Activated T-helper 2 cell treated with anti-CD3 and anti-CD28 coated beads, Interferon-gamma antibody, Interleukin-2, Interleukin-4, amounts not matched to agents 10 μg/mL and 5 μg/mL and 100 μg/mL, durations not matched to agents 14 hours and 24 hours and 36 hours (primary cell): Measurements from ENCODE around the gene SMPD3. TPM values are rescaled to one million over a fixed set of nuclear protein-coding genes. Genes with fewer than 3 reads are reported as not detected.

Experiments used
- DNase-seq: peaks from one replicate; pipeline ENCODE4 v3.0.0; 2021; ENCODE audit warnings: low spot score
- H3K27ac Mint-ChIP-seq: one replicate; pipeline ENCODE4 v1.8.0; 2021; ENCODE audit warnings: mixed read lengths
- H3K27me3 Mint-ChIP-seq: one replicate; pipeline ENCODE4 v1.8.0; 2021; ENCODE audit warnings: low read depth, mixed read lengths
- H3K36me3 Mint-ChIP-seq: one replicate; pipeline ENCODE4 v1.8.0; 2021; ENCODE audit warnings: low read depth, mixed read lengths
- H3K4me1 Mint-ChIP-seq: one replicate; pipeline ENCODE4 v1.8.0; 2021; ENCODE audit warnings: low read depth, mixed read lengths
- H3K4me3 Mint-ChIP-seq: one replicate; pipeline ENCODE4 v1.8.0; 2021; ENCODE audit warnings: low read depth, mild to moderate bottlenecking, moderate library complexity, mixed read lengths
- H3K9me3 Mint-ChIP-seq: one replicate; pipeline ENCODE4 v1.8.0; 2021; ENCODE audit warnings: mixed read lengths
- intact Hi-C: fragments of 100-400 bp; cut with micrococcal nuclease; formaldehyde crosslinking; loops from one replicate; pipeline ENCODE4 v1.15.1; 2023
- total RNA-seq: library from RNA; stranded (reverse); gene quantifications from 2 replicates; pipeline ENCODE4 v1.2.3, GENCODE V29; 2022

SMPD3 gene
- total RNA-seq, 1 donor from 2014 or later: 0.07 TPM

DNA sequence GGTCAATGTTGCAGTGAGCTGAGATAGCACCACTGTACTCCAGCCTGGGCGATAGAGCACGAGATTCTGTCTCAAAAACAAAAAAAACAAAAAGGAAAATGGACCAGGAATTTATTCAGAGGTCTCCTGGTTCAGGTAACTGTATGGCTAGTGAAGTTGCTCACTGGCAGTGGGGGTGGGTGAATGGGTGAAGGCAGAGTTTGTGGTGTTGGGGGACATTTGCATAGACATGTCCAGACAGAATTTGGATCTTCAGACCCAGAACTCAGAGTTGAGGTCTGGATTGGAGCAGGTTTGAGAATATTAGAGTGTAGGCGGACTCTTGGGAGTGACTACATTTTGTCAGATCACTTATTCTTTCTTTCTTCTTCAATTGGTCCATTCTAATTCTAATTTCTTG lies 55.0 kb downstream of the SMPD3 start:
- intact Hi-C loops: no loop called here
- Mint-ChIP-seq H3K27me3 (peaks cover 41% of the 10 kb centered on the region), H3K9me3 (no peaks in the 10 kb centered on the region), H3K4me3 (no peak overlapping the region), H3K4me1 (peaks cover 4% of the 10 kb centered on the region), H3K36me3 (no peaks in the 10 kb centered on the region), H3K27ac (no peak overlapping the region)
- DNase-seq: no peak

DNA sequence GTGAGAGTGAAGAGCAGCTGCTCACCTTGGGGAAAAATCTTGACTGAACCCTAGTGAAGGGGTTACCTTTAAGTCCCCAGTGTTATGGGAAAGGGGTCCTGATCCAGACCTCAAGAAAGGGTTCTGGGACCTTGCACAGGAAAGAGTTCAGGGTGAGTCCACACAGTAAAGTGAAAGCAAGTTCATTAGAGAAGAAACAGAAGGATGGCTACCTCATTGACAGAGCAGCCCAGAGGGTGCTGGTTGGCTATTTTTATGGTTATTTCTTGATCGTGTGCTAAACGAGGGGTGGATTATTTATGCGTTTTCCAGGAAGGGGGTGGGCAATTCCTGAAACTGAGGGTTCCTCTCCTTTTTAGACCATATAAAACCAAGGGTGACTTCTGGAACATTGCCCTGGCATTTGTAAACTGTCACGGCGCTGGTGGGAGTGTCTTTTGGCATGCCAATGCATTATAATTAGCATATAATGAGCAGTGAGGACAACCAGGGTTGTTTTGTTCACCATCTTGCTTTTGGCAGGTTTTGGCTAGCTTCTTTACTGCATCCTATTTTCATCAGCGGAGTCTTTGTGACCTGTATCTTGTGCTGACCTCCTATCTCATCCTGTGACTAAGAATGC lies 58.4 kb downstream of the SMPD3 start:
- no peaks in the 10 kb centered on the region for H3K9me3 Mint-ChIP-seq
- DNase-seq: no peak

DNA sequence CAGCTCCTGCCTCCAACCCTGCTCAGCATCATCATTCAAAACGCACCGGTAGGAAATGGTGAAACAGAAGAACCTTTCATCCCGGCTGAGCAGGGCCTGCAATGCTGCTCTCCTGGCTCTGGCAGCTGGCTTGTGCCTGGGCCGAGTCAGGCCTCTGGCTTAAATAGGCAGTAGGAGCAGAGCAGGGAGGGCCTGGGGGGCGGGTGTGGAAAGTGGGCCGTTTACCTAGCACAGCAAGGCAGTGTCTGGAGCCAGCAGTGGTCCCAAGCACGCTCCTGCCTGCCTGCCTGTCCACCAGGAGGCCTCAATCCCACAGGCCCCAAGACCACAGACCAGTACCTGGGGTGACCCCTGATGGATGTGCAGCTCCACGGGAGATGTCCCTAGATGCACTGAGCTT lies 59.3 kb downstream of the SMPD3 start:
- H3K4me3 Mint-ChIP-seq: no peak overlapping the region
- no peaks in the 10 kb centered on the region for H3K4me1 Mint-ChIP-seq
- no peak for DNase-seq
- intact Hi-C loops: no loop called here
- H3K27ac Mint-ChIP-seq: no peak overlapping the region
- no peaks in the 10 kb centered on the region for H3K36me3 Mint-ChIP-seq
- peaks cover 32% of the 10 kb centered on the region for H3K27me3 Mint-ChIP-seq
- no peaks in the 10 kb centered on the region for H3K9me3 Mint-ChIP-seq

More for the DNA sequence above, 58.4 kb downstream of the SMPD3 start:
- Mint-ChIP-seq H3K27me3 (peaks cover 31% of the 10 kb centered on the region), H3K36me3 (no peaks in the 10 kb centered on the region), H3K4me1 (no peaks in the 10 kb centered on the region), H3K4me3 (no peak overlapping the region), H3K27ac (no peak overlapping the region)
- intact Hi-C loops: no loop called here

DNA sequence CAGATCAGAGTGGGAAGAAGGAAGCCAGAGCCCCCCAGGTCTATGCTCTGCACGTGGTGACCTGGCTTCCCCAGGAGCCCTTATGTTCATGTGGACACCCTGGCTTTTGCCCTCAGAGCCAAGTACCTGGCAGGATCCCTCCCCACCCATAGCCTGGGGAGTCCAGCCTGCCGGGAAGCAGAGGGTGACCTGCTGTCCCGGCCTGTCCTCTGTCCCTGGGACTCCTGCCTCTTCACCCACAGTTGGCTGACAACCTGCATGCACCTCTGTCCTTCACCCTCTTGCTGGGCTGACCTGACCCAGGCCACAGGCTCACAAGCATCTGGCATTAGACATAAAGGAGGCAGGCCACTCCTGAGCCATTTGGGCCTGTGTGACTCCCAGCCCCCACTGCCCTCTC lies 60.2 kb downstream of the SMPD3 start:
- H3K27me3 Mint-ChIP-seq: peaks cover 31% of the 10 kb centered on the region
- no peak overlapping the region for H3K4me3 Mint-ChIP-seq
- intact Hi-C loops: no loop called here
- H3K27ac Mint-ChIP-seq: no peak overlapping the region
- H3K4me1 Mint-ChIP-seq: peaks cover 4% of the 10 kb centered on the region
- DNase-seq: no peak
- no peaks in the 10 kb centered on the region for H3K9me3 Mint-ChIP-seq
- no peaks in the 10 kb centered on the region for H3K36me3 Mint-ChIP-seq

DNA sequence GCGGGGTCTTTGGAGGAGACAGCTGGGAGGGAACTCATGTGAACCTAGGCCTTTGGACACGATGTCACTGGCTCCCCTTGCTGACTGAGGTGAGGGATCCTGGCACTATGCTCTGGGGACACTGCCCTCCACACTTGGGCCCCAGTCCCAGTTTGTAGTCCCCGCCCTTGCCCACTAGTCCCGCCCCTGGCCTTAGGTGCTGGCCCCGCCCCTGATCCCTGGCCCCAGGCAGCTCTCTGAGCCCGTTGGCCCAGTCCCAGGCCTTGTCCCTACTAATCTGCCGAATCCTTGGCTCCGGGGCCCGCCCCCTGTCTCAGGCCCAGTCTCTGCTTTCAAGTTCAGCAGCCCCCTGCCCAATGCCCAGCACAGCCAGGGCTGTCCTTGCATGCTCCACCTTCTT lies 61.0 kb downstream of the SMPD3 start:
- Mint-ChIP-seq H3K27me3 (peaks cover 33% of the 10 kb centered on the region), H3K9me3 (no peaks in the 10 kb centered on the region), H3K36me3 (no peaks in the 10 kb centered on the region), H3K27ac (no peak overlapping the region), H3K4me1 (peaks cover 5% of the 10 kb centered on the region), H3K4me3 (no peak overlapping the region)
- intact Hi-C loops: no loop called here
- no peak for DNase-seq

DNA sequence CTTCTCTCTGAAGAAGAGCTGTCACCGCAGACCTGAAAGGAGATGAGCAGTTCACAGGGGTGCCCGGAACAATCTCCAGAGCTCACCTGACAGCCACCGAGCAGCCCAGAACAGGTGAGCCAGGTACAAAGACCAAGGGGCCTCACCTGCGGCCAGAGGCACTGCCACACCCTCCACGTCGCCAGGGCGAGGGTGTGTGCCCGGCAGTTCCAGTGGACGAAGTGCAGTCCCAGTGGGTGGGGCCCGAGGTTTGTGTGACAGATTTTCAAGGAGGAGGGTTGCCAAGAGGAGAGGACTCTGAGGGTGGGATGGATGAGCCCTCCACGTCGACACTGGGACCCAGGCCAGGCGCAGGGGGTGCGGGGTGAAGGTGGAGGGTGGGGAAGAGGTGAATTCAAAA lies 61.7 kb downstream of the SMPD3 start:
- peaks cover 33% of the 10 kb centered on the region for H3K27me3 Mint-ChIP-seq
- H3K27ac Mint-ChIP-seq: no peak overlapping the region
- no peak for DNase-seq
- H3K9me3 Mint-ChIP-seq: no peaks in the 10 kb centered on the region
- no peak overlapping the region for H3K4me3 Mint-ChIP-seq
- intact Hi-C loops: no loop called here
- H3K4me1 Mint-ChIP-seq: peaks cover 6% of the 10 kb centered on the region
- no peaks in the 10 kb centered on the region for H3K36me3 Mint-ChIP-seq

DNA sequence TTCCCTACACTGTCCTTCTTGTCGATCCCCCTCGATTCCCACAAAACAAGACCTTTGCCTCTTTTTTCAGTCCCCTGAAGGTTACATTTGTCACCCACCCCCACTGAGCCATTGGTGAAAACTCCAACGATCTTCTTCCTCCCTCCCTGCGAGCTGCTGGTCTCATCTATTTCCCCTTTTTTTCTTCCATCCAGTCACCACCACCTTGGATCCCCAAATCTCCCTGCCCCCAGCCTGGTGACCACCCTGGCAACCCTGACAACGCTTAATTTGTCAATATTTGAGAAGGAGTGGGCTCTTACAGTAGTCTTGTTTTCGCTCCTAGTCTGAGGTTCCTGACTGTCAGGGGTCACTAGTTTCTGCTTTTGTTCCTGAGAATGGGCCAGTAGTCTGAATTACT lies 62.9 kb downstream of the SMPD3 start:
- H3K9me3 Mint-ChIP-seq: no peaks in the 10 kb centered on the region

DNA sequence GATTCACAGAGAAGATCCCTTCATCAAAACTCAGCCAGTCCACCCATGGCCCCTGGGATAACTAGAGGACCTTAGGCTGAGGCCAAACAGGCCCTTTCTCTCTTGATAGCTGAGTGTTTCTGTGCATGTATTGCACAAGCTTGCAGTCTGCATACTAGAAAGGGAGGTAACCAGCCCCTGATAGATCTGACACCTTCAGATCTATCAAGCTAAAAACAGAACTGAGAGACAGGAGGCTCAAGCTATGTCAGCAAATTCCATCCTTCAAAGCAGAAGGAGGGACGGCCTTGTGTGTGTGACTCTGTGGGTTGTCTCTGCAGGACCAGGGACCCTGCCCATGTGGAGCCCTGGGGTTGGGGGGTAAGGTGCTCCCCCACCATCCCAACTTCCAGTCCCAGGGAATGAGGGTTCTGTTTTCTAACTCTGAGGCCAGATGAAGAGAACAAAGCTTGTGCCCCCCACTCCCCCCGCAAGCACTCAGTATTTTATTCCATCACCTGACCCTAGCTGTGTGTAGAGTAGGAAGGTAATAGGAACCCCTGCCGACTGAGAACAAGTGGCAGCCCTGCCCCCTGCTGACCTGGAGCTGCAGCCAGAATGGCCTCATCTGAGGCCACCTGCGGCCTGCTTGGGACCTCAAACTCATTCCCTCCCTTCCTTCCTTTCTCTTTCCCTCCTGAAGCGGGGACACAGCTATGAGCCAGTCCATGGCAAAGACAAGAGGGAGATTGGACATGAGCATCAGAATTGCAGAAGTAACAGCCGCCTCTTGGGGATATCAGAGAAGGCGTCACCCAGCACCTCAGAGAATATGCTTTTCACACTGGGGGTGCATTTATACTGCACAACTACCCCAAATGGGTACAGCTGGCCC lies 63.8 kb downstream of the SMPD3 start:
- H3K4me1 Mint-ChIP-seq: peaks cover 13% of the 10 kb centered on the region
- no peaks in the 10 kb centered on the region for H3K9me3 Mint-ChIP-seq
- H3K4me3 Mint-ChIP-seq: no peak overlapping the region
- peaks cover 22% of the 10 kb centered on the region for H3K27me3 Mint-ChIP-seq
- no peaks in the 10 kb centered on the region for H3K36me3 Mint-ChIP-seq
- no peak for DNase-seq
- intact Hi-C loops: no loop called here
- no peak overlapping the region for H3K27ac Mint-ChIP-seq

More for the DNA sequence above, 62.9 kb downstream of the SMPD3 start:
- H3K4me3 Mint-ChIP-seq: no peak overlapping the region
- no peak for DNase-seq
- peaks cover 25% of the 10 kb centered on the region for H3K27me3 Mint-ChIP-seq
- no peak overlapping the region for H3K27ac Mint-ChIP-seq
- no peaks in the 10 kb centered on the region for H3K36me3 Mint-ChIP-seq
- H3K4me1 Mint-ChIP-seq: peaks cover 9% of the 10 kb centered on the region
- intact Hi-C loops: no loop called here

DNA sequence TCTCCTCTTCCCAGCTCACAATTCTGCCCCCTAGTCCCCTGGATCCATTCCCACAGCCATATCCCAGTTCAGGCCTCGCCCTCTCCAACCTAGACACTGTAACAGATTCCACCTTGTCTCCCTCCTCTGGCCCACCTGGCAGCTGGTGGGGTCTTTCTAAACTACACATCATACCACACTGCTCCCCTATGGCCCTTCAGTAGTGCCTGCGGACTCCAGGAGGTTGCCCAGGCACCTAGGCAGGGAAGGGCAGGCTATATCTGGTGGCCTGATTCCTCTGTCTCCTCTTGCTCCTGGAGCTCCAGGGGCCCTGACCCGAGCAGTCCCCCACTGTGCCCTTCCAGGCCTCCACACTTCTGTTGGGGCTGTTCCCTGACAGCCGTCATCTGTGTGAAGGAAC lies 64.5 kb downstream of the SMPD3 start:
- intact Hi-C loops: no loop called here
- H3K9me3 Mint-ChIP-seq: no peaks in the 10 kb centered on the region
- no peak overlapping the region for H3K4me3 Mint-ChIP-seq
- H3K27ac Mint-ChIP-seq: no peak overlapping the region
- H3K36me3 Mint-ChIP-seq: no peaks in the 10 kb centered on the region
- DNase-seq: no peak
- H3K27me3 Mint-ChIP-seq: peaks cover 27% of the 10 kb centered on the region
- H3K4me1 Mint-ChIP-seq: peaks cover 20% of the 10 kb centered on the region

DNA sequence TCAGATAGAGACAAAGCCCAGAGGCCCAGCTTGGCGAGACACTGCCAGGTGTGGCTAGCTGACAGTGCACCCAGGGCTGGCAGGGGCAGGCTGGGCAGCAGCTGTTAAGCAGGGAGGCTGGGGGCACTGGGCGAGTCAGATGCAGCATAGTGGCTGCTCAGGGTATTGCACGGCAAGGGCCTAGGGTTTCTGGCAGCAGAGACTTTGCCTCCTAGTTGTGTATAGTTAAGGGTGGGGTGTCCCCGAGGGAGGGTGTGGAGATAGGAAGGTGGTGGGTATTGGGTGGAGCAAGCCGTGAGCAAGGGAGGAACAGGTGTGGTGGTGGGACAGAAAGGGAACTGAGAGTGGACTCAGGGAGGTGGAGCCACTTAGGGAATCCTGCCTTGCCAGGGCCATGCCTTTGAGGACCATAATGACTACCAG lies 66.0 kb downstream of the SMPD3 start:
- Mint-ChIP-seq H3K4me3 (no peak overlapping the region), H3K36me3 (no peaks in the 10 kb centered on the region), H3K4me1 (peaks cover 25% of the 10 kb centered on the region), H3K27ac (no peak overlapping the region), H3K9me3 (no peaks in the 10 kb centered on the region), H3K27me3 (peaks cover 30% of the 10 kb centered on the region)
- no peak for DNase-seq
- intact Hi-C loops: no loop called here

DNA sequence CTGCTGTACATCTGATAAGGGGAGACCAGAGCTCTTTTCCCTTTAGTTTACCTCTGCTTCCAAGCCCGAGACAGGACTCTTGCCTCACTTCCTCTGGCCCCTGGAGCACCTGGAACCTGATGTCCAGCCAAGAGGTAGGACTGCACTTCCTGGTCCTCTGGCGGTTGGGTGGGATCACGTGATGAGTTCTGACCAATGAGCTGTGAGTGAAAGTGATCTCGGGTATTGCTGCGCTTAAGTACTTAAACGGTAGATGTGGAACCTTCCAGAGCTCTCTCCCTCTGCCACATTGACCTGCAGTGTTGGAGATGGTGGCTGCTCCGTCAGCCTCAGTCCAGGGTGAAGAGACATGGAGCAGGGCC lies 67.0 kb downstream of the SMPD3 start:
- intact Hi-C loops: no loop called here
- Mint-ChIP-seq H3K9me3 (no peaks in the 10 kb centered on the region), H3K27ac (no peak overlapping the region), H3K36me3 (no peaks in the 10 kb centered on the region), H3K4me3 (no peak overlapping the region), H3K4me1 (peaks cover 25% of the 10 kb centered on the region), H3K27me3 (peaks cover 30% of the 10 kb centered on the region)
- DNase-seq: no peak

DNA sequence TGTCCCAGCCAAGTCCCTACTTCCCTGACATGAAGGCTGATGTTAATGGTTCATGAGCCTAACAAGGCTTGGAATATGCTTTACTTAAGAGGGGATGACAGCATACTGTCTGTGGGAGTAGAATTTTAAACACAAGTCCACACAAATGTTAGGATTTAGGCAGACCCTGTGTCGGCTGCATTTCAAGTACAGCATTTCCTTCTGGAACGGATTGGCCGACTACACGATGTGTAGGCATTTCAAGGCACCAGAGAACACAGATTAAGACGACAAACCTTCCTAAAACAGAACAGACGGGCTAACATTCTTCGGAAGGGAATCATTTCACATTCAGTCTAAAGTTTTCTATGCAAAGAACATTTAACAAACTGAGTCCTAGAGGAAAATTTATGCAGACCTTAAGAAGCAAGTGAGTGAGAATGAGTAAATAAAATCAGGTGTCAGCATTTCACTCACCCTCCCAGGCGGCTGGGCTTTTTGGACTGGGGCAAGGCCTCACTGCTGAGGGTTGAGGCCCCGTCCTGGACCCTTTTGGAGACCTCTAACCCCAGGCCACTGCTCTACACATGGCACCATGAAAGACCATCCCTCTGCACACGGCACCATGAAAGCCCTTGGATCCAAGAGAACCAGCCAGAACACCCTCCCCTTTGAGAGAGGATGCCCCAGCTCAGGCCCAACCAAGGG lies 67.5 kb downstream of the SMPD3 start:
- intact Hi-C loops: no loop called here
- no peak overlapping the region for H3K4me3 Mint-ChIP-seq

DNA sequence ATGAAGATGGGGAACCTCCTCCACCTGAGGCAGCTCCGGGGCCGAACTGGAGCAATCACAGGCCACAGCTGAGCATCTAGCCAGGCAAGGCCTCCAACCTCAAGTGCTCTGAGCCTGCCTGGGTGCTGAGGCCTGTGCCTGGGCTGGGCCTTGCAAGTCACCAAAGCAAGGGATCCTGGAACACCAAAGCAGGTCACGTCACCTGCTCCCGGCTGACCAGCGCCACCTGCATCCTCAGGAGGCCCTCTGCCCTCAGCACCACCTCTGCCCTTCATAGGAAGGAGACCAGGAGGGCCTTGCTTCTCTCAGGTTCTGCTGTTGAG lies 68.0 kb downstream of the SMPD3 start:
- no peak for DNase-seq
- H3K4me3 Mint-ChIP-seq: no peak overlapping the region
- H3K36me3 Mint-ChIP-seq: no peaks in the 10 kb centered on the region
- H3K9me3 Mint-ChIP-seq: no peaks in the 10 kb centered on the region
- peaks cover 25% of the 10 kb centered on the region for H3K4me1 Mint-ChIP-seq
- no peak overlapping the region for H3K27ac Mint-ChIP-seq
- intact Hi-C loops: no loop called here
- peaks cover 30% of the 10 kb centered on the region for H3K27me3 Mint-ChIP-seq

More for the DNA sequence above, 67.5 kb downstream of the SMPD3 start:
- no peaks in the 10 kb centered on the region for H3K9me3 Mint-ChIP-seq
- peaks cover 33% of the 10 kb centered on the region for H3K27me3 Mint-ChIP-seq
- DNase-seq: no peak
- no peaks in the 10 kb centered on the region for H3K36me3 Mint-ChIP-seq
- peaks cover 25% of the 10 kb centered on the region for H3K4me1 Mint-ChIP-seq
- no peak overlapping the region for H3K27ac Mint-ChIP-seq
